H9 (cell line): ENCODE results near the gene NHLRC4. TPM values are rescaled to one million over a fixed set of nuclear protein-coding genes. Genes with fewer than 3 reads are reported as not detected.

Source experiments
- DNase-seq: peaks from one replicate; pipeline ENCODE4 v3.0.0-alpha.2; 2017
- H2AFZ ChIP-seq: one replicate; pipeline ENCODE4 v1.6.1; 2013; ENCODE audit warnings: mild to moderate bottlenecking, low read length, control low read depth, moderate library complexity
- H2AK5ac ChIP-seq: 2 replicates; pipeline ENCODE4 v1.6.1; 2013; ENCODE audit warnings: low read length, control low read depth, mixed read lengths; ENCODE audit not compliant: insufficient read length
- H2BK120ac ChIP-seq: one replicate; pipeline ENCODE4 v1.6.1; 2013; ENCODE audit warnings: low read depth, mild to moderate bottlenecking, low read length, control low read depth, inconsistent platforms; ENCODE audit not compliant: poor library complexity, severe bottlenecking
- H2BK12ac ChIP-seq: 2 replicates; pipeline ENCODE4 v1.6.1; 2013; ENCODE audit warnings: low read length, control low read depth, mixed read lengths, low read depth; ENCODE audit not compliant: insufficient read length
- H2BK15ac ChIP-seq: 2 replicates; pipeline ENCODE4 v1.6.1; 2013; ENCODE audit warnings: low read depth, low read length, control low read depth
- H2BK20ac ChIP-seq: one replicate; pipeline ENCODE4 v1.6.1; 2013; ENCODE audit warnings: low read depth, mild to moderate bottlenecking, low read length, control low read depth, inconsistent platforms; ENCODE audit not compliant: poor library complexity, severe bottlenecking
- H2BK5ac ChIP-seq: 2 replicates; pipeline ENCODE4 v1.6.1; 2013; ENCODE audit warnings: low read length, control low read depth, mixed read lengths; ENCODE audit not compliant: insufficient read length
- H3K14ac ChIP-seq: 2 replicates; pipeline ENCODE4 v1.6.1; 2013; ENCODE audit warnings: low read length, control low read depth; ENCODE audit not compliant: insufficient read depth
- H3K18ac ChIP-seq: 2 replicates; pipeline ENCODE4 v1.6.1; 2013; ENCODE audit warnings: low read depth, mild to moderate bottlenecking, mixed read lengths, low read length, control low read depth; ENCODE audit not compliant: insufficient read length
- H3K23ac ChIP-seq: 2 replicates; pipeline ENCODE4 v1.6.1; 2013; ENCODE audit warnings: low read length, control low read depth, mixed read lengths, low read depth; ENCODE audit not compliant: insufficient read length
- H3K23me2 ChIP-seq: 2 replicates; pipeline ENCODE4 v1.6.1; 2013; ENCODE audit warnings: low read depth, mild to moderate bottlenecking, mixed read lengths, low read length, control low read depth; ENCODE audit not compliant: insufficient read length, poor library complexity, severe bottlenecking
- H3K27ac ChIP-seq: 2 replicates; pipeline ENCODE4 v1.5.1; 2013; ENCODE audit warnings: low read length, control low read depth, mixed read lengths, low read depth; ENCODE audit not compliant: insufficient read length
- H3K27me3 ChIP-seq: 2 replicates; pipeline ENCODE4 v1.6.1; 2013; ENCODE audit warnings: low read length, control low read depth, inconsistent platforms; ENCODE audit not compliant: insufficient read depth
- H3K4ac ChIP-seq: 2 replicates; pipeline ENCODE4 v1.6.1; 2013; ENCODE audit warnings: low read depth, mild to moderate bottlenecking, control low read depth, inconsistent platforms, low read length, moderate library complexity
- H3K4me1 ChIP-seq: 2 replicates; pipeline ENCODE4 v1.6.1; 2013; ENCODE audit warnings: low read length, control low read depth, inconsistent platforms; ENCODE audit not compliant: insufficient read depth
- H3K4me2 ChIP-seq: 2 replicates; pipeline ENCODE4 v1.6.1; 2013; ENCODE audit warnings: low read length, control low read depth, mixed read lengths; ENCODE audit not compliant: insufficient read length, insufficient read depth
- H3K56ac ChIP-seq: 2 replicates; pipeline ENCODE4 v1.6.1; 2013; ENCODE audit warnings: low read depth, mild to moderate bottlenecking, mixed read lengths, low read length, control low read depth; ENCODE audit not compliant: insufficient read length
- H3K79me1 ChIP-seq: 2 replicates; pipeline ENCODE4 v1.6.1; 2013; ENCODE audit warnings: low read depth, mild to moderate bottlenecking, moderate library complexity, low read length, control low read depth, inconsistent platforms; ENCODE audit not compliant: insufficient read depth, poor library complexity, severe bottlenecking
- H3K79me2 ChIP-seq: 2 replicates; pipeline ENCODE4 v1.6.1; 2013; ENCODE audit warnings: low read length, control low read depth, inconsistent platforms; ENCODE audit not compliant: insufficient read depth
- H3K9ac ChIP-seq: 2 replicates; pipeline ENCODE4 v1.6.1; 2013; ENCODE audit warnings: low read length, control low read depth, mixed read lengths; ENCODE audit not compliant: insufficient read length; ENCODE audit errors: extremely low read depth
- H3K9me3 ChIP-seq: one replicate; pipeline ENCODE4 v1.6.1; 2013; ENCODE audit warnings: low read depth, low read length, inconsistent platforms; ENCODE audit not compliant: control insufficient read depth
- H3T11ph ChIP-seq: one replicate; pipeline ENCODE4 v1.6.1; 2013; ENCODE audit warnings: mild to moderate bottlenecking, low read length, control low read depth, inconsistent platforms
- H4K20me1 ChIP-seq: one replicate; pipeline ENCODE4 v1.6.1; 2013; ENCODE audit not compliant: control insufficient read depth, insufficient read length, insufficient read depth
- H4K5ac ChIP-seq: 2 replicates; pipeline ENCODE4 v1.6.1; 2013; ENCODE audit warnings: low read depth, mild to moderate bottlenecking, mixed read lengths, low read length, control low read depth; ENCODE audit not compliant: insufficient read length
- H4K8ac ChIP-seq: replicated peaks from 2 replicates; pipeline ENCODE4 v1.6.1; 2013; ENCODE audit warnings: low read length, control low read depth, mixed read lengths, low read depth; ENCODE audit not compliant: insufficient read length
- H4K91ac ChIP-seq: 2 replicates; pipeline ENCODE4 v1.6.1; 2013; ENCODE audit warnings: low read depth, mild to moderate bottlenecking, moderate library complexity, mixed read lengths, low read length, control low read depth; ENCODE audit not compliant: insufficient read length
- H3K27ac Mint-ChIP-seq, 3 experiments: 2 replicates in 2 of 3; 3 replicates in 1 of 3; pipeline ENCODE4 v1.8.0; 2020 to 2021; ENCODE audit warnings: mixed read lengths in 3 of 3, mild to moderate bottlenecking in 1 of 3, moderate library complexity in 1 of 3
- H3K27me3 Mint-ChIP-seq: 2 replicates; pipeline ENCODE4 v1.8.0; 2021; ENCODE audit warnings: low read depth, mild to moderate bottlenecking, moderate library complexity, mixed read lengths
- H3K36me3 Mint-ChIP-seq, 3 experiments: 2 replicates in 2 of 3; 3 replicates in 1 of 3; pipeline ENCODE4 v1.8.0; 2020 to 2021; ENCODE audit warnings: low read depth in 3 of 3, mixed read lengths in 3 of 3; ENCODE audit not compliant: insufficient read depth in 1 of 3
- H3K4me1 Mint-ChIP-seq, 2 experiments: 2 replicates each; pipeline ENCODE4 v1.8.0; 2020; ENCODE audit warnings: mixed read lengths in 2 of 2
- H3K4me3 Mint-ChIP-seq, 2 experiments: 2 replicates in 1 of 2; 3 replicates in 1 of 2; pipeline ENCODE4 v1.8.0; 2020 to 2021; ENCODE audit warnings: mild to moderate bottlenecking in 2 of 2, mixed read lengths in 2 of 2, moderate library complexity in 1 of 2
- H3K9me3 Mint-ChIP-seq, 2 experiments: 2 replicates in 1 of 2; 3 replicates in 1 of 2; pipeline ENCODE4 v1.8.0; 2020; ENCODE audit warnings: mild to moderate bottlenecking in 2 of 2, mixed read lengths in 2 of 2, moderate library complexity in 1 of 2
- WGBS: extraction: QIAGEN DNeasy Blood & Tissue Kit; methylation state at CpG from one replicate; pipeline ENCODE4 v1.1.7; 2013; ENCODE audit warnings: missing lambda C conversion rate, low lambda C conversion rate, mixed read lengths; ENCODE audit not compliant: insufficient read length; ENCODE audit errors: extremely low coverage; 5-methylcytosine and 5-hydroxymethylcytosine counted together
- total RNA-seq: library from RNA; stranded (reverse); gene quantifications from 2 replicates; pipeline ENCODE4 v1.2.1, GENCODE V29; 2021
- TF ChIP-seq, protein P1 (sequence below): fragments of 200-600 bp; sonication (generic); conservative IDR thresholded peaks from 3 replicates; pipeline ENCODE4 v1.8.0; 2021; ENCODE audit warnings: antibody characterized with exemption, mild to moderate bottlenecking

The NHLRC4 gene
- total RNA-seq, 1 experiment from 2014 or later: 0.42 TPM

DNA sequence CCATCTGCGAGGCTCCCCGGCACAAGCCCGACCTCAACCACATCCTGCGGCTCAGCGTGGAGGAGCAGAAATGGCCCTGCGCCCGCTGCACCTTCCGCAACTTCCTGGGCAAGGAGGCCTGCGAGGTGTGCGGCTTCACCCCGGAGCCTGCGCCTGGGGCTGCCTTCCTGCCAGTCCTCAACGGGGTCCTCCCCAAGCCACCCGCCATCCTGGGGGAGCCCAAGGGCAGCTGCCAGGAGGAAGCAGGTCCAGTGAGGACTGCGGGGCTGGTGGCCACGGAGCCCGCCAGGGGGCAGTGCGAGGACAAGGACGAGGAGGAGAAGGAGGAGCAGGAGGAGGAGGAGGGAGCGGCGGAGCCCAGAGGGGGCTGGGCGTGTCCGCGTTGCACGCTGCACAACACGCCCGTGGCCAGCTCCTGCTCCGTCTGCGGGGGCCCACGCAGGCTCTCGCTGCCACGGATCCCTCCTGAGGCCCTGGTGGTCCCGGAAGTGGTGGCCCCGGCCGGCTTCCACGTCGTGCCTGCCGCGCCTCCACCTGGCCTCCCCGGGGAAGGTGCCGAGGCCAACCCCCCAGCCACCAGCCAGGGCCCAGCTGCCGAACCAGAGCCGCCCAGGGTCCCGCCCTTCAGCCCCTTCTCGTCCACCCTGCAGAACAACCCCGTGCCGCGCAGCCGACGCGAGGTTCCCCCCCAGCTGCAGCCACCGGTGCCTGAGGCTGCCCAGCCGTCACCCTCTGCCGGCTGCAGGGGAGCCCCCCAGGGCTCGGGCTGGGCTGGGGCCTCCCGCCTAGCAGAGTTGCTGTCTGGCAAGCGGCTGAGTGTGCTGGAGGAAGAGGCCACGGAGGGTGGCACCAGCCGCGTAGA, 19.7 kb upstream of the NHLRC4 start:
- Histone ChIP-seq H3K27ac (no peak overlapping the region), H2AFZ (no peak overlapping the region), H3K4ac (no peak overlapping the region), H3T11ph (no peak overlapping the region), H3K14ac (no peak overlapping the region), H4K20me1 (no peaks in the 10 kb centered on the region), H3K9ac (no peak overlapping the region), H3K18ac (no peak overlapping the region), H2BK20ac (no peak overlapping the region), H3K4me1 (no peaks in the 10 kb centered on the region), H3K79me1 (peaks cover 4% of the 10 kb centered on the region), H4K5ac (no peak overlapping the region), H2BK15ac (no peak overlapping the region), H3K56ac (no peak overlapping the region), H2BK5ac (no peak overlapping the region), H3K4me2 (no peak overlapping the region), H4K91ac (no peak overlapping the region), H4K8ac (no peak overlapping the region), H3K23me2 (no peaks in the 10 kb centered on the region), H3K27me3 (no peaks in the 10 kb centered on the region), H3K79me2 (no peaks in the 10 kb centered on the region), H2BK120ac (no peak overlapping the region), H3K23ac (no peak overlapping the region), H3K9me3 (no peaks in the 10 kb centered on the region), H2BK12ac (no peak overlapping the region), H2AK5ac (no peak overlapping the region)
- Mint-ChIP-seq H3K9me3 (no peaks in the 10 kb centered on the region), H3K4me3 (no peak overlapping the region), H3K36me3 (peaks cover 0 to 9% (median 2%) of the 10 kb centered on the region in 3 experiments; a peak in 3 of 7 replicates), H3K4me1 (no peaks in the 10 kb centered on the region), H3K27ac (no peak overlapping the region), H3K27me3 (no peaks in the 10 kb centered on the region)
- DNase-seq: peak; percentile 85
- TF ChIP-seq, protein P1, sequence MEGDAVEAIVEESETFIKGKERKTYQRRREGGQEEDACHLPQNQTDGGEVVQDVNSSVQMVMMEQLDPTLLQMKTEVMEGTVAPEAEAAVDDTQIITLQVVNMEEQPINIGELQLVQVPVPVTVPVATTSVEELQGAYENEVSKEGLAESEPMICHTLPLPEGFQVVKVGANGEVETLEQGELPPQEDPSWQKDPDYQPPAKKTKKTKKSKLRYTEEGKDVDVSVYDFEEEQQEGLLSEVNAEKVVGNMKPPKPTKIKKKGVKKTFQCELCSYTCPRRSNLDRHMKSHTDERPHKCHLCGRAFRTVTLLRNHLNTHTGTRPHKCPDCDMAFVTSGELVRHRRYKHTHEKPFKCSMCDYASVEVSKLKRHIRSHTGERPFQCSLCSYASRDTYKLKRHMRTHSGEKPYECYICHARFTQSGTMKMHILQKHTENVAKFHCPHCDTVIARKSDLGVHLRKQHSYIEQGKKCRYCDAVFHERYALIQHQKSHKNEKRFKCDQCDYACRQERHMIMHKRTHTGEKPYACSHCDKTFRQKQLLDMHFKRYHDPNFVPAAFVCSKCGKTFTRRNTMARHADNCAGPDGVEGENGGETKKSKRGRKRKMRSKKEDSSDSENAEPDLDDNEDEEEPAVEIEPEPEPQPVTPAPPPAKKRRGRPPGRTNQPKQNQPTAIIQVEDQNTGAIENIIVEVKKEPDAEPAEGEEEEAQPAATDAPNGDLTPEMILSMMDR: peak; percentile 70
- WGBS: no CpG with 5 or more reads among the region's 60 CpGs
